Panc1 (cell line): ENCODE measurements around the gene GULP1. TPM values are rescaled to one million over a fixed set of nuclear protein-coding genes. Genes with fewer than 3 reads are reported as not detected.

Source experiments
- ATAC-seq: fragments of 200-7000 bp; cut with Tn5 transposase; 2 replicates; pipeline ENCODE4 v1.9.1; 2020; ENCODE audit warnings: mild to moderate bottlenecking, moderate library complexity
- BruUV-seq: library from RNA; stranded (reverse); fragments of 400-500 nt; replicated peaks from 2 replicates; lab custom pipeline; 2021; lab: Mats Ljungman, UMichigan
- CTCF ChIA-PET: fragments of 300-600 bp; sonication (Branson Sonifier 250); formaldehyde crosslinking; loops from one replicate; lab custom pipeline; 2022; ENCODE audit warnings: antibody characterized with exemption; lab: Charles Lee
- POLR2A ChIA-PET: fragments of 300-600 bp; sonication (Branson Sonifier 250); formaldehyde crosslinking; loops from one replicate; lab custom pipeline; 2022; ENCODE audit warnings: antibody characterized with exemption; lab: Charles Lee
- DNase-seq: peaks from one replicate; pipeline ENCODE4 v3.0.0-alpha.2; 2010; ENCODE audit warnings: low read depth, low spot score
- H3K27ac ChIP-seq: 2 replicates; pipeline ENCODE4 v1.5.1; 2011; ENCODE audit warnings: mild to moderate bottlenecking, low read length, inconsistent platforms
- H3K27me3 ChIP-seq: fragments of 200-500 bp; sonication (Bioruptor generic); 2 replicates; pipeline ENCODE4 v1.6.0; 2014; ENCODE audit warnings: low read length, inconsistent platforms; ENCODE audit not compliant: control insufficient read depth, insufficient read depth
- H3K36me3 ChIP-seq: fragments of 200-500 bp; sonication (Bioruptor generic); 2 replicates; pipeline ENCODE4 v1.5.1; 2014; ENCODE audit warnings: inconsistent platforms, mild to moderate bottlenecking, low read length, moderate library complexity; ENCODE audit not compliant: control insufficient read depth, insufficient read depth
- H3K4me1 ChIP-seq: 2 replicates; pipeline ENCODE4 v1.5.1; 2011; ENCODE audit warnings: inconsistent platforms, mild to moderate bottlenecking, low read length, moderate library complexity; ENCODE audit not compliant: control insufficient read depth, insufficient read depth
- H3K4me3 ChIP-seq, 2 experiments: 2 replicates each; pipeline ENCODE4 v1.5.1; 2011 to 2012; ENCODE audit warnings: low read depth in 2 of 2, low read length in 2 of 2, mild to moderate bottlenecking in 2 of 2, inconsistent platforms in 1 of 2, moderate library complexity in 1 of 2
- H3K9me3 ChIP-seq: fragments of 200-500 bp; sonication (Bioruptor generic); 2 replicates; pipeline ENCODE4 v1.5.1; 2014; ENCODE audit warnings: low read depth, mild to moderate bottlenecking, inconsistent platforms, low read length, moderate library complexity; ENCODE audit not compliant: control insufficient read depth, insufficient read depth
- CTCF ChIP-seq: fragments of 450-650 bp; IDR thresholded peaks from 2 replicates; pipeline ENCODE4 v1.5.1; 2017; ENCODE audit warnings: mild to moderate bottlenecking
- POLR2AphosphoS5 ChIP-seq: IDR thresholded peaks from 2 replicates; pipeline ENCODE4 v1.6.1; 2012; ENCODE audit warnings: mild to moderate bottlenecking, low read depth, low read length, moderate library complexity
- REST ChIP-seq, 2 experiments: IDR thresholded peaks; 2 replicates each; pipeline ENCODE4 v1.6.1; 2011 to 2012; ENCODE audit warnings: low read depth in 2 of 2, control low read depth in 1 of 2, low read length in 1 of 2, mild to moderate bottlenecking in 1 of 2, moderate library complexity in 1 of 2; ENCODE audit not compliant: insufficient read depth in 1 of 2
- SIN3A ChIP-seq: IDR thresholded peaks from 2 replicates; pipeline ENCODE4 v1.6.1; 2012; ENCODE audit warnings: low read depth, mild to moderate bottlenecking, low read length, moderate library complexity, borderline replicate concordance; ENCODE audit not compliant: insufficient read depth
- TCF7L2 ChIP-seq: IDR thresholded peaks from 2 replicates; pipeline ENCODE4 v1.6.1; 2011; ENCODE audit warnings: mild to moderate bottlenecking, low read depth, low read length, inconsistent platforms
- in situ Hi-C: cut with HindIII; loops from 2 replicates; pipeline ENCODE4 v1.10.0; 2016; ENCODE audit warnings: low sequenced_read_pairs, low pct_unique_long_range_greater_than_20kb
- intact Hi-C: fragments of 100-400 bp; cut with micrococcal nuclease; formaldehyde crosslinking; loops from one replicate; pipeline ENCODE4 v1.10.0; 2022; ENCODE audit not compliant: unreplicated experiment
- total RNA-seq: library from RNA; stranded (reverse); gene quantifications from one replicate; pipeline ENCODE4 v1.2.1, GENCODE V29; 2021; ENCODE audit not compliant: unreplicated experiment

GULP1 gene
- total RNA-seq, 1 experiment from 2014 or later, result 51.5 TPM

- H3K27me3 ChIP-seq, result no peaks in the 10 kb centered on the region
- ChIA-PET CTCF (no interaction called here), POLR2A (no interaction called here)
- no peak overlapping the region for H3K27ac ChIP-seq
- intact Hi-C loops (no loop called here), in situ Hi-C loops (no loop called here)
- no TSS peak for BruUV-seq
- no peaks in the 10 kb centered on the region for H3K9me3 ChIP-seq
- no peaks in the 10 kb centered on the region for H3K4me1 ChIP-seq
- DNase-seq (no peak), ATAC-seq (no peak)
- TF ChIP-seq SIN3A (no peak), REST (IDR thresholded peaks at IDR 0.05; ENCODE audit: insufficient read depth in 1 of 2, low read depth in 2 of 2, low read length in 1 of 2) (no peak), CTCF (no peak), POLR2AphosphoS5 (no peak), TCF7L2 (no peak)
- no peak overlapping the region for H3K4me3 ChIP-seq
- peaks cover 2% of the 10 kb centered on the region; the same call in 1 of the 2 replicates for H3K36me3 ChIP-seq
Measured at GRCh38 chr2:188600536-188601210, 309.0 kb downstream of the GULP1 start.

GRCh38 chr2:188601391-188601790 is 309.7 kb downstream of the GULP1 start:
- no peak overlapping the region for H3K4me3 ChIP-seq
- intact Hi-C loops, result no loop called here
- no peak overlapping the region for H3K27ac ChIP-seq
- DNase-seq, result no peak
- ChIA-PET POLR2A (no interaction called here), CTCF (no interaction called here)
- no peak for TF ChIP-seq TCF7L2
- TF ChIP-seq CTCF, result no peak
- in situ Hi-C loops, result no loop called here
- no peaks in the 10 kb centered on the region for H3K4me1 ChIP-seq
- no peaks in the 10 kb centered on the region; the same call in 1 of the 2 replicates for H3K36me3 ChIP-seq
- no peaks in the 10 kb centered on the region for H3K9me3 ChIP-seq
- no TSS peak for BruUV-seq
- H3K27me3 ChIP-seq, result no peaks in the 10 kb centered on the region
- ATAC-seq, result no peak
